ENCODE data around the gene TSR1. TPM values are rescaled to one million over a fixed set of nuclear protein-coding genes. Genes with fewer than 3 reads are reported as not detected.
A peak's percentile ranks its signal among the peaks of the same experiment; 100 is the strongest.

Gene TSR1
- total and polyA plus RNA-seq, 7 experiments from 2014 or later = 13.1 to 42.8 (median 28.4) TPM

- peaks cover 0 to 59% (median 0%) of the 10 kb centered on the region in 3 experiments for H3K36me3 ChIP-seq (ENCODE audit: control insufficient read depth in 2 of 3, insufficient read depth in 3 of 3, low read length in 3 of 3)
- POLR2A ChIA-PET = interaction anchor here (4.9 kb wide), 1 partner anchor 37 kb away, joined by 50 read pairs; no protein-coding TSS in a partner anchor
- CTCF ChIA-PET = interaction anchor here (7.6 kb wide), 1 partner anchor 40 kb away, joined by 256 read pairs; no protein-coding TSS in a partner anchor
- no peaks in the 10 kb centered on the region for H3K27me3 ChIP-seq (ENCODE audit: control insufficient read depth in 2 of 2, insufficient read depth in 2 of 2, low read length in 2 of 2)
- H3K27ac ChIP-seq (ENCODE audit: low read depth, low read length) = no peak overlapping the region
- no peak overlapping the region for H3K4me3 Mint-ChIP-seq
- DNase-seq (no peak), ATAC-seq (no peak)
- intact Hi-C loops (cut with micrococcal nuclease) = no loop called here
- peak overlapping the region in 2 of 9 donors; percentile 17 to 43 for H3K27ac Mint-ChIP-seq
- peaks cover 0 to 5% of the 10 kb centered on the region in 2 donors for H3K4me1 ChIP-seq (ENCODE audit: control insufficient read depth in 2 of 2, insufficient read depth in 2 of 2, low read length in 2 of 2)
- H3K4me1 Mint-ChIP-seq = peaks cover 0 to 5% (median 0%) of the 10 kb centered on the region in 7 donors
- H3K9me3 ChIP-seq (ENCODE audit: control insufficient read depth in 2 of 3, low read length in 3 of 3) = no peaks in the 10 kb centered on the region
- no peaks in the 10 kb centered on the region for H3K9me3 Mint-ChIP-seq
- peaks cover 0 to 10% (median 0%) of the 10 kb centered on the region in 5 donors for H3K36me3 Mint-ChIP-seq
- no peaks in the 10 kb centered on the region for H3K27me3 Mint-ChIP-seq
- H3K4me3 ChIP-seq (ENCODE audit: low read length) = no peak overlapping the region
Measured at GRCh38 chr17:2380226-2380922, 44.1 kb upstream of the TSR1 start.

GRCh38 chr17:2379489-2380225, 43.4 kb upstream of the TSR1 start:
- H3K9me3 ChIP-seq (ENCODE audit: control insufficient read depth in 2 of 3, low read length in 3 of 3) = no peaks in the 10 kb centered on the region
- ATAC-seq (no peak), DNase-seq (no peak)
- ChIA-PET CTCF (interaction anchor here (7.6 kb wide), 1 partner anchor 40 kb away, joined by 256 read pairs; no protein-coding TSS in a partner anchor), POLR2A (interaction anchor here (1.2 kb wide), 1 partner anchor 39 kb away, joined by 3 read pairs; no protein-coding TSS in a partner anchor)
- no peaks in the 10 kb centered on the region for H3K9me3 Mint-ChIP-seq
- H3K36me3 Mint-ChIP-seq = peaks cover 0 to 11% (median 0%) of the 10 kb centered on the region in 5 donors
- H3K36me3 ChIP-seq (ENCODE audit: control insufficient read depth in 2 of 3, insufficient read depth in 3 of 3, low read length in 3 of 3) = peaks cover 0 to 65% (median 0%) of the 10 kb centered on the region in 3 experiments
- intact Hi-C loops (cut with micrococcal nuclease) = no loop called here
- peaks cover 0 to 5% (median 0%) of the 10 kb centered on the region in 7 donors for H3K4me1 Mint-ChIP-seq
- no peak overlapping the region for H3K27ac ChIP-seq (ENCODE audit: low read depth, low read length)
- peaks cover 0 to 5% of the 10 kb centered on the region in 2 donors for H3K4me1 ChIP-seq (ENCODE audit: control insufficient read depth in 2 of 2, insufficient read depth in 2 of 2, low read length in 2 of 2)
- H3K27me3 Mint-ChIP-seq = no peaks in the 10 kb centered on the region
- H3K4me3 Mint-ChIP-seq = no peak overlapping the region
- H3K27me3 ChIP-seq (ENCODE audit: control insufficient read depth in 2 of 2, insufficient read depth in 2 of 2, low read length in 2 of 2) = no peaks in the 10 kb centered on the region
- H3K27ac Mint-ChIP-seq = peak overlapping the region in 1 of 9 donors; percentile 43
- no peak overlapping the region for H3K4me3 ChIP-seq (ENCODE audit: low read length)

GRCh38 chr17:2378905-2379304, 42.6 kb upstream of the TSR1 start:
- POLR2A ChIA-PET = interaction anchor here (1.2 kb wide), 1 partner anchor 40 kb away, joined by 3 read pairs; no protein-coding TSS in a partner anchor

GRCh38 chr17:2377659-2378058, 41.4 kb upstream of the TSR1 start:
- ChIA-PET POLR2A (no interaction called here), CTCF (no interaction called here)
- ATAC-seq (no peak), DNase-seq (no peak)
- H3K4me3 Mint-ChIP-seq = no peak overlapping the region
- peaks cover 0 to 11% (median 0%) of the 10 kb centered on the region in 5 donors for H3K36me3 Mint-ChIP-seq
- H3K9me3 ChIP-seq (ENCODE audit: control insufficient read depth in 2 of 3, low read length in 3 of 3) = no peaks in the 10 kb centered on the region
- no peak overlapping the region for H3K27ac Mint-ChIP-seq
- H3K4me1 Mint-ChIP-seq = peaks cover 0 to 3% (median 0%) of the 10 kb centered on the region in 7 donors
- no peaks in the 10 kb centered on the region for H3K27me3 ChIP-seq (ENCODE audit: control insufficient read depth in 2 of 2, insufficient read depth in 2 of 2, low read length in 2 of 2)
- no peaks in the 10 kb centered on the region for H3K27me3 Mint-ChIP-seq
- intact Hi-C loops (cut with micrococcal nuclease) = no loop called here
- H3K36me3 ChIP-seq (ENCODE audit: control insufficient read depth in 2 of 3, insufficient read depth in 3 of 3, low read length in 3 of 3) = peaks cover 0 to 80% (median 0%) of the 10 kb centered on the region in 3 experiments
- peaks cover 0 to 5% of the 10 kb centered on the region in 2 donors for H3K4me1 ChIP-seq (ENCODE audit: control insufficient read depth in 2 of 2, insufficient read depth in 2 of 2, low read length in 2 of 2)
- no peak overlapping the region for H3K27ac ChIP-seq (ENCODE audit: low read depth, low read length)
- H3K9me3 Mint-ChIP-seq = no peaks in the 10 kb centered on the region
- H3K4me3 ChIP-seq (ENCODE audit: low read length) = no peak overlapping the region

More at GRCh38 chr17:2378905-2379304, 42.6 kb upstream of the TSR1 start:
- intact Hi-C loops (cut with micrococcal nuclease) = no loop called here
- Mint-ChIP-seq H3K9me3 (no peaks in the 10 kb centered on the region), H3K4me3 (no peak overlapping the region), H3K4me1 (peaks cover 0 to 5% (median 0%) of the 10 kb centered on the region in 7 donors), H3K36me3 (peaks cover 0 to 11% (median 0%) of the 10 kb centered on the region in 5 donors), H3K27ac (peak overlapping the region in 1 of 9 donors; percentile 13), H3K27me3 (no peaks in the 10 kb centered on the region)
- CTCF ChIA-PET = interaction anchor here (7.6 kb wide), 1 partner anchor 41 kb away, joined by 256 read pairs; no protein-coding TSS in a partner anchor
- Histone ChIP-seq H3K9me3 (ENCODE audit: control insufficient read depth in 2 of 3, low read length in 3 of 3) (no peaks in the 10 kb centered on the region), H3K4me1 (ENCODE audit: control insufficient read depth in 2 of 2, insufficient read depth in 2 of 2, low read length in 2 of 2) (peaks cover 0 to 5% of the 10 kb centered on the region in 2 donors), H3K27ac (ENCODE audit: low read depth, low read length) (no peak overlapping the region), H3K36me3 (ENCODE audit: control insufficient read depth in 2 of 3, insufficient read depth in 3 of 3, low read length in 3 of 3) (peaks cover 0 to 68% (median 0%) of the 10 kb centered on the region in 3 experiments), H3K4me3 (ENCODE audit: low read length) (no peak overlapping the region), H3K27me3 (ENCODE audit: control insufficient read depth in 2 of 2, insufficient read depth in 2 of 2, low read length in 2 of 2) (no peaks in the 10 kb centered on the region)
- ATAC-seq = no peak
- no peak for DNase-seq

GRCh38 chr17:2376107-2376506, 39.9 kb upstream of the TSR1 start:
- no peak for DNase-seq
- Mint-ChIP-seq H3K4me3 (no peak overlapping the region), H3K36me3 (peaks cover 0 to 18% (median 0%) of the 10 kb centered on the region in 5 donors), H3K27me3 (no peaks in the 10 kb centered on the region), H3K27ac (peak overlapping the region in 1 of 9 donors; percentile 49), H3K4me1 (no peaks in the 10 kb centered on the region), H3K9me3 (no peaks in the 10 kb centered on the region)
- H3K4me3 ChIP-seq (ENCODE audit: low read length) = no peak overlapping the region
- H3K27me3 ChIP-seq (ENCODE audit: control insufficient read depth in 2 of 2, insufficient read depth in 2 of 2, low read length in 2 of 2) = no peaks in the 10 kb centered on the region
- peaks cover 0 to 90% (median 0%) of the 10 kb centered on the region in 3 experiments for H3K36me3 ChIP-seq (ENCODE audit: control insufficient read depth in 2 of 3, insufficient read depth in 3 of 3, low read length in 3 of 3)
- intact Hi-C loops (cut with micrococcal nuclease) = no loop called here
- no peak overlapping the region for H3K27ac ChIP-seq (ENCODE audit: low read depth, low read length)
- no peak for ATAC-seq
- POLR2A ChIA-PET = no interaction called here
- H3K4me1 ChIP-seq (ENCODE audit: control insufficient read depth in 2 of 2, insufficient read depth in 2 of 2, low read length in 2 of 2) = no peaks in the 10 kb centered on the region
- H3K9me3 ChIP-seq (ENCODE audit: control insufficient read depth in 2 of 3, low read length in 3 of 3) = no peaks in the 10 kb centered on the region
- CTCF ChIA-PET = no interaction called here

GRCh38 chr17:2375406-2375805, 39.1 kb upstream of the TSR1 start:
- ChIA-PET POLR2A (no interaction called here), CTCF (no interaction called here)
- Mint-ChIP-seq H3K9me3 (no peaks in the 10 kb centered on the region), H3K4me3 (no peak overlapping the region), H3K36me3 (peaks cover 0 to 18% (median 0%) of the 10 kb centered on the region in 5 donors), H3K4me1 (no peaks in the 10 kb centered on the region), H3K27ac (no peak overlapping the region), H3K27me3 (no peaks in the 10 kb centered on the region)
- intact Hi-C loops (cut with micrococcal nuclease) = no loop called here
- no peak overlapping the region for H3K4me3 ChIP-seq (ENCODE audit: low read length)
- H3K9me3 ChIP-seq (ENCODE audit: control insufficient read depth in 2 of 3, low read length in 3 of 3) = no peaks in the 10 kb centered on the region
- no peak overlapping the region for H3K27ac ChIP-seq (ENCODE audit: low read depth, low read length)
- peaks cover 0 to 89% (median 0%) of the 10 kb centered on the region in 3 experiments for H3K36me3 ChIP-seq (ENCODE audit: control insufficient read depth in 2 of 3, insufficient read depth in 3 of 3, low read length in 3 of 3)
- H3K4me1 ChIP-seq (ENCODE audit: control insufficient read depth in 2 of 2, insufficient read depth in 2 of 2, low read length in 2 of 2) = no peaks in the 10 kb centered on the region
- H3K27me3 ChIP-seq (ENCODE audit: control insufficient read depth in 2 of 2, insufficient read depth in 2 of 2, low read length in 2 of 2) = no peaks in the 10 kb centered on the region
- DNase-seq (no peak), ATAC-seq (no peak)

Measured in naive thymus-derived CD4-positive, alpha-beta T cell (primary cell).